Peyer's patch (tissue), 4 donors: ENCODE data around the gene MAST2.

Source experiments
- CTCF ChIP-seq, 6 experiments: fragments of 450-650 bp in 4 of 6; fragments of 200-600 bp in 2 of 6; sonication (generic) in 1 of 6; IDR thresholded peaks; one replicate each; pipeline ENCODE4 v1.5.1; 2017 to 2019; ENCODE audit warnings: antibody characterized with exemption in 6 of 6, mild to moderate bottlenecking in 3 of 6, moderate library complexity in 1 of 6
- POLR2A ChIP-seq, 2 donors: fragments of 450-650 bp; IDR thresholded peaks; one replicate each; pipeline ENCODE4 v1.5.1; 2017; ENCODE audit warnings: antibody characterized with exemption in 2 of 2, mild to moderate bottlenecking in 2 of 2, moderate library complexity in 2 of 2

DNA sequence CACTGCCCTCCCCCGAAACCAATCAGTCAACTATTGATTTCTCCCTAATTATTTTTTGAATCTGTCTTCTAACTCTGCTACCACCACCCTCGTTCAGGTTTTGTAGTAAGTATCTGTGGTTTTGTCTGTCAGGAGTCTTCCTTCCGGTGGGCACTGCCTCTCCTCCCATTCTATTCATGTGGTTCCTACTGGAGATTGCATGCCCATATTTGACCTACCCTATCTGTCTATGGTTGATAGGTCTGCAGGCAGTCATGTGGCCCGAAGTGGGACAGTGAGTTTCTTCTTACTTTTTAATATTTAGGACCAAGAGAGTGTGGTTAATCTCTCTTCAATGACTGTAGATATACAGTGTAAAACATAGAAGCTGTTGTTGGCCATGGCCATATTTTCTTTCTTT, 17.8 kb upstream of the MAST2 start:
- no peak for TF ChIP-seq CTCF (IDR thresholded peaks at IDR 0.05)
- TF ChIP-seq POLR2A (IDR thresholded peaks at IDR 0.05): no peak
